Measurements from ENCODE around the gene POTEH. TPM values are rescaled to one million over a fixed set of nuclear protein-coding genes. Genes with fewer than 3 reads are reported as not detected.
"Not testable (repeated sequence)": the region's sequence is repeated elsewhere in the genome, so short reads cannot be mapped to it uniquely, and the experiment has no call there.

The POTEH gene
- total and polyA plus RNA-seq, 2 of the 4 experiments (the other 2 are of a cell fraction), result not detected

- dilution Hi-C loops (cut with HindIII; ENCODE audit: low sequenced_read_pairs, unreplicated experiment); H2AFZ ChIP-seq (replicated peaks; ENCODE audit: low read length, poor library complexity); H3K14ac ChIP-seq (replicated peaks; ENCODE audit: low read depth, low read length); H3K9ac ChIP-seq (ENCODE audit: low read depth, low read length); H2BK15ac ChIP-seq (ENCODE audit: low read depth, low read length); H3K9me1 ChIP-seq (ENCODE audit: insufficient read depth, low read length); H2BK120ac ChIP-seq (ENCODE audit: low read depth, low read length); DNase-seq; H4K8ac ChIP-seq (ENCODE audit: low read depth in 2 of 2, low read length in 2 of 2); H4K20me1 ChIP-seq (ENCODE audit: insufficient read depth, low read length); H3K9me3 ChIP-seq (ENCODE audit: control insufficient read depth, insufficient read depth, low read length); H3K23ac ChIP-seq (ENCODE audit: low read depth, low read length); H3K36me3 ChIP-seq (ENCODE audit: control insufficient read depth, insufficient read depth, low read length); POLR2A ChIA-PET (ENCODE audit: unreplicated experiment); H3K4me1 ChIP-seq (ENCODE audit: control insufficient read depth, insufficient read depth, low read length); H2AK9ac ChIP-seq (replicated peaks; ENCODE audit: low read depth, low read length, poor library complexity); H3K4ac ChIP-seq (ENCODE audit: low read depth, low read length); H2BK5ac ChIP-seq (ENCODE audit: low read depth, low read length, poor library complexity, severe bottlenecking); H3K18ac ChIP-seq (ENCODE audit: low read depth, low read length); H3K27me3 ChIP-seq (ENCODE audit: control insufficient read depth, insufficient read depth, low read length); H4K91ac ChIP-seq (ENCODE audit: insufficient read depth, low read depth, low read length); H4K5ac ChIP-seq (ENCODE audit: low read depth, low read length); H2AK5ac ChIP-seq (ENCODE audit: low read depth, low read length); H2BK20ac ChIP-seq (ENCODE audit: low read depth, low read length); intact Hi-C loops (cut with micrococcal nuclease); H3K27ac ChIP-seq (ENCODE audit: insufficient read depth, low read length); ATAC-seq (ENCODE audit: low read depth); BruUV-seq (replicated peaks); H3K79me1 ChIP-seq (ENCODE audit: low read depth in 1 of 2, low read length in 2 of 2); in situ Hi-C loops (cut with MboI; ENCODE audit: low sequenced_read_pairs); CTCF ChIA-PET; H3K56ac ChIP-seq (ENCODE audit: extremely low read depth, insufficient read depth, low read length); H3K4me2 ChIP-seq (ENCODE audit: low read depth, low read length); H3K4me3 ChIP-seq (ENCODE audit: insufficient read depth, low read depth, low read length): not testable (repeated sequence)
- WGBS, 2 experiments (ENCODE audit: extremely low coverage in 2 of 2, insufficient read length in 1 of 2), result 89% methylated on average over 21 of the region's 77 CpGs; no CpG with 5 or more reads in 1 of the 2 experiments
These were observed 646 bp upstream of the POTEH start for GRCh38 chr22:15689012-15689748.

GRCh38 chr22:15713600-15713999, 23.8 kb downstream of the POTEH start:
- H3K79me1 ChIP-seq (ENCODE audit: low read depth in 1 of 2, low read length in 2 of 2); dilution Hi-C loops (cut with HindIII; ENCODE audit: low sequenced_read_pairs, unreplicated experiment); in situ Hi-C loops (cut with MboI; ENCODE audit: low sequenced_read_pairs); H3K9ac ChIP-seq (ENCODE audit: low read depth, low read length); H3K14ac ChIP-seq (replicated peaks; ENCODE audit: low read depth, low read length); intact Hi-C loops (cut with micrococcal nuclease); H3K4ac ChIP-seq (ENCODE audit: low read depth, low read length); BruUV-seq (replicated peaks); H3K27ac ChIP-seq (ENCODE audit: insufficient read depth, low read length); H3K18ac ChIP-seq (ENCODE audit: low read depth, low read length); CTCF ChIA-PET; H4K5ac ChIP-seq (ENCODE audit: low read depth, low read length); H3K9me3 ChIP-seq (ENCODE audit: control insufficient read depth, insufficient read depth, low read length); H2BK15ac ChIP-seq (ENCODE audit: low read depth, low read length); H3K4me3 ChIP-seq (ENCODE audit: insufficient read depth, low read depth, low read length); ATAC-seq (ENCODE audit: low read depth); H3K56ac ChIP-seq (ENCODE audit: extremely low read depth, insufficient read depth, low read length); H4K8ac ChIP-seq (ENCODE audit: low read depth in 2 of 2, low read length in 2 of 2); H3K36me3 ChIP-seq (ENCODE audit: control insufficient read depth, insufficient read depth, low read length); DNase-seq; H4K91ac ChIP-seq (ENCODE audit: insufficient read depth, low read depth, low read length); H3K4me2 ChIP-seq (ENCODE audit: low read depth, low read length); POLR2A ChIA-PET (ENCODE audit: unreplicated experiment); H2BK120ac ChIP-seq (ENCODE audit: low read depth, low read length); H4K20me1 ChIP-seq (ENCODE audit: insufficient read depth, low read length); H3K27me3 ChIP-seq (ENCODE audit: control insufficient read depth, insufficient read depth, low read length); H2AK5ac ChIP-seq (ENCODE audit: low read depth, low read length); H2AK9ac ChIP-seq (replicated peaks; ENCODE audit: low read depth, low read length, poor library complexity); H3K4me1 ChIP-seq (ENCODE audit: control insufficient read depth, insufficient read depth, low read length); H2AFZ ChIP-seq (replicated peaks; ENCODE audit: low read length, poor library complexity); H3K23ac ChIP-seq (ENCODE audit: low read depth, low read length); H2BK20ac ChIP-seq (ENCODE audit: low read depth, low read length); H3K9me1 ChIP-seq (ENCODE audit: insufficient read depth, low read length); H2BK5ac ChIP-seq (ENCODE audit: low read depth, low read length, poor library complexity, severe bottlenecking): not testable (repeated sequence)
- no CpG with 5 or more reads among the region's 4 CpGs for WGBS, 2 experiments (ENCODE audit: extremely low coverage in 2 of 2, insufficient read length in 1 of 2)

Data from IMR-90 (cell line).